Inflammatory macrophage treated with lipopolysaccharide for 4 hours (primary cell): ENCODE measurements around the gene DNAJC17.
A peak's percentile ranks its signal among the peaks of the same experiment; 100 is the strongest.

Source experiments
- DNase-seq: peaks from one replicate; pipeline ENCODE4 v3.0.0-alpha.2; 2020

Gene DNAJC17

GRCh38 chr15:40763801-40764628 is 43.3 kb downstream of the DNAJC17 start, which contains the start of gene GCHFR:
GCHFR (plus strand) TSS chr15:40764068; CDS start chr15:40764181, 113 bp downstream.
- DNase-seq = peak; percentile 78

DNA sequence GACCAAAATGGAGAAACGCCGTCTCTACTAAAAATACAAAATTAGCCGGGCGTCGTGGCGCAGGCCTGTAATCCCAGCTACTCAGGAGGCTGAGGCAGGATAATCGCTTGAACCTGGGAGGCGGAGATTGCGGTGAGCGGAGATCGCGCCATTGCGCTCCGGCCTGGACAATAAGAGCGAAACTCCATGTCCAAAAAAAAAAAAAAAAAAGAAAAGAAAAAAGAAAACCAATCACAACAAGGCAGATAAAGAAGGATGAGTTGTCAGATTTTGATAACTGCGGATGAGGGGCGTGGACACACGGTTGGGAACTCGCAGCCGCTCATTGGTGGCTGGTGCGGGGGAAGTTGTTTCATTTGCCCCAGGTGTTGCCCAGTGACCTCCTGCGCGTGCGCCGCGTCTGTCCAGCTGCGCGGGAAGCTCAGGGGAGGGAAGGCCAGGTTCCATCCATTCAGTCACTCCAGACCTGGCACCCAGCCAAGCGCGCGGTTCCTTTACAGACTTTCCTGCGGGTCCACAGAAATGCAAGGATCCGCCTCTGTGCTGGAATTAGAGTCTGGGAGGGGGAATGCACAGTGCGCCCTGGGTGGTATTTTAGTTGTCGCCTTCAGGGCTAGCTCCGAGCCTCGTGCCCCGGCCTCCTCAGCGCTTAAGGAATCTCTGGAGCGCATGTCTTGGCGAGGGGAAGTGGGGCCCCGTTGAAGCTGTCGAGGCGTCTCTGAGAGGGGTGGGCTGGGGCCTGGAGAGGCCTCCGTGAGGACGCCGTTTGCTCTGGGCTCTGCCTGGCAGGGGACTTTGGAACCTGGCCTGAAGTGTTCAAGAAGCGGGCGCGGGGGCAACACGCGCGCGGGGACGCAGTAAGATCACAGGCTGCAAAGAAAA is 44.1 kb downstream of the DNAJC17 start:
- peak; percentile 27 for DNase-seq

GRCh38 chr15:40759961-40760360 is 47.3 kb downstream of the DNAJC17 start:
- no peak for DNase-seq

DNA sequence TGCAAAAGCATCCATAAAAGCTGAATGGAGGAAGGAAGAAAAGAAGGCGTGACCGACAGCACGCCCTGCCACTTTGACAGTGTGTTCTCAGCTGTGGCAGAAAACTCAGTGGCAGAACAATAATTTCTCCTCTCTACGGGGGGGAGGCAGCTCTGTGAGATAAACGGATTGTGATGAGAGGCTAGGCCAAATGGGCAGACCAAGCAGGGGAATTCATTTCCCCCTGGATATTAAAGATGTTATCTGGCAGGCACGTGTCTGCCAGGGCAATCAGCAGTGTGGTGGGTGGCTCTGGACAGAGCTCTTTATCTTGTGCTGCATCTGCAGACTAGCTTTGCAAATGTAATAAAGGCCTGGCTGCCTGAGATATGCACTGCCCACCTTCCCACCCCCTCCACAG is 50.3 kb downstream of the DNAJC17 start:
- no peak for DNase-seq

GRCh38 chr15:40755812-40756208 is 51.5 kb downstream of the DNAJC17 start:
- DNase-seq = no peak

GRCh38 chr15:40754883-40755811 is 52.1 kb downstream of the DNAJC17 start, which contains the start of gene RMDN3:
RMDN3 (minus strand) TSS chr15:40755254; CDS start chr15:40754783, 471 bp downstream.
- DNase-seq = peak; percentile 95

DNA sequence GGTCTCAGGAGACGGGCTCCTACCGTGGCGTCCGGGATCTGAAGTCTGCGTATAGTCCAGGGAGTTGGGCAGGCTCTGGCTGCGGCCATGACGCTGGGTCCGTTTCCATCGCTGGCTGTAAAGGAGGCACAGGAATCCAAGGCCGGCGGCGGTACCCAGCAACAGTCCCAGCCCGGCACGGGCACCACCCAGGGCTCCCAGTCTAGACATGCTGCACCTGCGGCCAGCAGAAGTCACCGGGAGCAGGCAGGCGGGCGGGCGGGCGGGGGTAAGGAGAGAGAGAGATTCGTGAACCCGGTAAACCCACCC is 52.7 kb downstream of the DNAJC17 start:
- no peak for DNase-seq

GRCh38 chr15:40751745-40752144 is 55.5 kb downstream of the DNAJC17 start:
- DNase-seq = no peak

GRCh38 chr15:40750885-40751284 is 56.4 kb downstream of the DNAJC17 start:
- no peak for DNase-seq

DNA sequence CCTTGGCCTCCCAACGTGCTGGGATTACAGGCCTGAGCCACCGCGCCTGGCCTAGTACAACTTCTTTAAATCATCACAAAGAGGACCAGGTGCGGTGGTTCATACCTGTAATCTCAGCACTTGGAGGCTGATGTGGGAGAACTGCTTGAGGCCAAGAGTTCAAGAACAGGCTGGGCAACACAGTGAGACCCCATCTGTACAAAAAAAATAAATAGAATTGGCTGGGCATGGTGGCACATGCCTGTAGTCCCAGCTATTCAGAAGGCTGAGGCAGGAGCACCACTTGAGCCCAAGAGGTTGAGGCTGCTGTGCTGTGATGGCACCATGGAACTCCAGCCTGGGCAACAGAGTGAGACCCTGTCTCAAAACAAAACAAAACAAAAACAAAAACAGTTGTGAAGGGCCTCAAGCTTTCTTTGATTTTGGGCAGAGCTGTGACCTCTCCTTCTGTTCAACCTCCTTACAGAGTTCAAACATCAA is 58.1 kb downstream of the DNAJC17 start:
- DNase-seq = no peak

DNA sequence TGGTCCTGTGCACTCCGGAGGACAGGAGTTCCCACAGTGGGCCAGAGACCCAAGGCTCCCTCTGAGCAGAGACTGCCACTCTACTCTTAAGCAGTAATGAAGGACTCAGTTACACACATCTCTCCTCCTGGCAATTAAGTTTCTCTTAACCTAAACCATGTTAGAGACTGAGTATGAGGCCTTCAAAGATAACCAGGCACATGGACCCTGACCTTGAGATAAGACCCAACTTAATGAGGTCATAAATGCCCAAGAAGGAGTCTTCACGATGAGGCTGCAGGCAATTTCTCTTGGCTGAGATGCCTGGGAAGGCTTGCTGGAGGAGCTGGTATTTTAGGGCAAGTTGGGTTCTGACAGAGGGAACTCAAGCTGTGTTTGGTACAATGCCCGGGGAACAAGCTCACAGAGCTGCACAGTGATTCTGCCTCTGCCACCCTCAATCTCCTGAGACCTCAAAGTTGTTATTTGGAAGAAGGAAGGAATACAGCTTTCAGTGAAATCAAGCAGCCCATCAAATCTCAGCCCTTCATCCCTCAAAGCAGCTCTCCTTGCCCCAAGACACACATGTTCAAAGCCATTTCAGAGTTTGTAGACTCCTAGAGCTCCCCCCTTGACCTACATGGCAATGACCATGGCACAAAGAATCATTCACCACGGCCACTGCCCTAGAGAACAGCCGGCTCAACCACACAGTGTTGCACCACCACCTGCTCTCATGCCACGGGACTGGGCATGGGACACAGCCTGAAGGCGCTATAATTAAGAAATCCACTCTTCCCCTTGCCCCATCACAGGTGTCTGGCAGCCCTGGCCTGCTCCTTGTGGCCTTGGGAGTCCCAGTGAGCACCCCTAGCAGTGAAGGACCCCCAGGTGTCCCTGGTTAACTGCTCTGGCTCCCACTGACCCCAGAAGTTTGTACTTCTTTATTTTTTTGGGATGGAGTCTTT is 59.3 kb downstream of the DNAJC17 start:
- DNase-seq = peak; percentile 80

GRCh38 chr15:40746916-40747418 is 60.3 kb downstream of the DNAJC17 start:
- DNase-seq = peak; percentile 74

- no peak for DNase-seq
These were observed 62.5 kb downstream of the DNAJC17 start for GRCh38 chr15:40744815-40745152.

DNA sequence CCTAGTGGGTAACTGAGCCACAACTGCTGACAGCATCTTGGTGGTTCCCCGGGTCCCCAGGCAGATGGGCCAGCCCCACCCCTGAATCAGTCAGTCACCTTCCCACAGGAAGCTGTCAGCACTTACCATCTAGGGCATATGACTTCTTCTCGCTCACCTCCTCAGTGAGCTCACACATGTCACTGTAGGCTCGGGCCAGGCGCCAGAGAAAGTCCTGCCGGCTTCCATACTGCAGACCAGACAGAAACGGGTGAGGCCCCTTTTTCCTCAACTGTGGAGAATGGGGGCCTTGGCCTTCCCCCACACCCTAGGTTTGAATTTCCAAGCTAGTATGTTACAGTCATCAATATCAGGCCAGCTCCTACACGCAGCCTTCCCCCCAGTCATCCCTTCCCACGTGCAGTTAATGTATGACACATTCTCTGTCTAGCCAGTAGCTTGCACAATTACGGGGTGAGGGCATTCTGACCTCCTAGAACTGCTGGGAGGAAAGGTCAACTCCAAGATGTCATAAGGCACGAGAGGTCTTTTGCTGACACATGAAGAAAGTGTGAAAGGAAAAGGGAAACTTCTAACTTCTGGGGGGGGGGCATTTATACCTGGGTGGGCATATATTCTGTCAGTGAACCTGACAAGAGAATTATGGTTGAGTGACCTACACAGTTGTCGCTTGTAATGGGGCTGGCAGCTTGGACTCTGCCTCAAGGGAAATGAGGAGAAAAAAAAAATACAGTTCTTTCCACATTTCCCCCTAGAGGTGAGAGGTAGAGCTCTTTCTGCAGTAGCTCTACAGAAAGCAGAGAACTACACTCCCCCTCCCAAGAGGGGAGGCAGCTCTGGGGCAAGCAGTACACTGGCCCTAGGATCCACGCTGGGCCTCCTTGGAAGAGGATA is 63.1 kb downstream of the DNAJC17 start:
- peak; percentile 99 for DNase-seq

DNA sequence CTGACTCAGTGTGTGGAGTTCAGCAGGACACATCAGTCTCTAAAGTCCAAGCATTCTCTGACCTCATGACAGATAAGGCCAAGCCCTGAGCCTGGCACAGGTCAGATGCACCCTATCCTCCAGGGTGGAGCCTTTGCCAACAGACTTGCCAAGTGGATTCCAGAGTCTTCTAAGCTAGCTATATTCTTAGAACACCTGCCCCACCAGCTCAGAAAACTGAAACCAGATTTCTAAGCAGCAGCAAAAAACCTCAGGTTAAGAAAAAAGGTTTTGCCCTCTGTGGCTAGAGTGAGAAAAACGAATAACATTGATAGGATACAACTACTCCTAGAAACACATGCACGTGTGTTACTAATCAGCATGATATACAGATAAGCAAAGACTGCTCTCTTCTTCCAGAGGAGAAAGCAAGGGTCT is 63.8 kb downstream of the DNAJC17 start:
- DNase-seq = no peak

GRCh38 chr15:40739854-40740253 is 67.4 kb downstream of the DNAJC17 start:
- DNase-seq = no peak

GRCh38 chr15:40739047-40739446 is 68.2 kb downstream of the DNAJC17 start:
- DNase-seq = no peak

GRCh38 chr15:40737048-40737447 is 70.2 kb downstream of the DNAJC17 start:
- no peak for DNase-seq

DNA sequence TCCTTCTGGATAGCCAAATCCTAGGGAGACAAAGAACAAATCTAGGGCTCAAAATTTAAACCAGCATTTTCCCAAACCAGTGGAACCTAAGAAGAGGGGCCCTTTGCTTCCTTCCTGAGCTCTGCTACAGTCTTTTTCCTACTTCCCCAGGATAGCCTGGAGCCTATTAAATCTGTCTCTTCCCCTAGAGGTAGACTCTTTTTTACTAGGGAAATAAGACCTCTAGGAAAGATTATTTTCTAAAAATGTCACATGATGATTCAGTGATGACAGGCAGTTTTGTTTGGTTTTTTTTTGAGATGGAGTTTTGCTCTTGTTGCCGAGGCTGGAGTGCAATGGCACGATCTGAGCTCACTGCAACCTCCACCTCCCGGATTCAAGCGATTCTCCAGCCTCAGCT is 70.7 kb downstream of the DNAJC17 start:
- DNase-seq = no peak

DNA sequence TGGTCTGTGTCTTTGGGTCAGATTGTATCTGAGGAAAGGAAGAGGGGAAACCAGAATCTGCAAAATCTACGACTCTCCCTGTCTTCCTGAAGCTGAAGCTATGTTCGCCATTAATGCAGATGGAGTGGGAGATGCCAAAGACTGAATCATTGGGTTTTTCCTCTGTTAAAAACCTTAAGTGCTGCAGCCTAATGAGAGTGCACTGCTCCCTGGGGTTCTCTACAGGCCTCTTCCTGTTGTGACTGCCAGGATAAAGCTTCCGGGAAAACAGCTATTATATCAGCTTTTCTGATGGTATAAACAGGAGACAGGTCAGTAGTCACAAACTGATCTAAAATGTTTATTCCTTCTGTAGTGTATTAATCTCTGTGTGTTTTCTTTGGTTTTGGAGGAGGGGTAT is 76.2 kb downstream of the DNAJC17 start:
- DNase-seq = no peak
